Ovary (tissue), 9 donors: ENCODE measurements around the gene UNC93A. TPM values are rescaled to one million over a fixed set of nuclear protein-coding genes. Genes with fewer than 3 reads are reported as not detected.

Experiments
- DNase-seq, 5 donors: peaks; one replicate each; pipeline ENCODE4 v3.0.0-alpha.2; 2019 to 2020
- H3K27ac ChIP-seq, 2 donors: fragments of 200-600 bp; one replicate each; pipeline versions ENCODE4 v1.5.1 to v1.8.0; 2019 to 2022
- H3K27me3 ChIP-seq: fragments of 200-600 bp; one replicate; pipeline ENCODE4 v1.8.0; 2022
- H3K36me3 ChIP-seq: fragments of 200-600 bp; sonication (generic); one replicate; pipeline ENCODE4 v1.5.1; 2019
- H3K4me1 ChIP-seq: one replicate; pipeline ENCODE4 v1.8.1; 2013; ENCODE audit warnings: mild to moderate bottlenecking, moderate library complexity; ENCODE audit not compliant: insufficient read depth
- H3K4me3 ChIP-seq: fragments of 200-600 bp; sonication (generic); one replicate; pipeline ENCODE4 v1.5.1; 2017
- H3K9me3 ChIP-seq, 2 donors: fragments of 200-600 bp in 1 of 2; sonication (generic) in 1 of 2; one replicate each; pipeline versions ENCODE4 v1.5.1 to v1.8.1; 2013 to 2019; ENCODE audit warnings: mild to moderate bottlenecking in 1 of 2, moderate library complexity in 1 of 2
- CTCF ChIP-seq, 3 donors: fragments of 450-650 bp in 2 of 3; fragments of 200-600 bp in 1 of 3; IDR thresholded peaks; one replicate each; pipeline versions ENCODE4 v1.5.1 to v1.8.0; 2016 to 2022; ENCODE audit warnings: antibody characterized with exemption in 3 of 3, mild to moderate bottlenecking in 1 of 3
- EP300 ChIP-seq: sonication (generic); formaldehyde crosslinking; IDR thresholded peaks from one replicate; pipeline ENCODE4 v1.6.1; 2017; ENCODE audit warnings: antibody characterized with exemption
- POLR2A ChIP-seq: fragments of 450-650 bp; IDR thresholded peaks from one replicate; pipeline ENCODE4 v1.6.1; 2017; ENCODE audit warnings: antibody characterized with exemption, mild to moderate bottlenecking, moderate library complexity
- WGBS, 3 donors: extraction: QIAGEN DNeasy Blood & Tissue Kit in 1 of 3; methylation state at CpG; one replicate each; pipeline versions ENCODE4 v1.1.5 to v1.1.7; 2013 to 2017; 5-methylcytosine and 5-hydroxymethylcytosine counted together
- intact Hi-C, 4 donors: fragments of 100-400 bp; cut with DNase I; formaldehyde crosslinking; loops; one replicate each; pipeline versions ENCODE4 v1.11.0 to v1.15.1; 2022 to 2023
- polyA plus RNA-seq, 2 donors: library from polyadenylated mRNA; stranded (reverse); fragments of 200-250 nt in 1 of 2; fragments of 350-450 nt in 1 of 2; fragmentation: Illumina TruSeq in 1 of 2; extraction: RNeasy Lipid Tissue Mini Kit (QIAGEN cat#74804) in 1 of 2; gene quantifications; one replicate each; pipeline ENCODE4 v1.2.3, GENCODE V29; 2013 to 2014
- total RNA-seq, 7 donors: library from RNA; depleted of rRNA in 2 of 7; stranded (reverse); fragments of >200 nt in 2 of 7; fragmentation: NEBNext Ultra II Directional in 3 of 7; extraction: Animal tissue kit (Norgen Biotek cat#: 25700) in 3 of 7; gene quantifications; one replicate each; pipeline versions ENCODE4 v1.1.0 to v1.2.4, GENCODE V29; 2016 to 2023
- donor health status: DM: no; HTN: no; CAD: no; lungs with moderate emphysema.
- donor health status: DM: no; HTN: no; CAD: no.
- donor health status: Bipolar disorder and iron deficiency.
- donor health status: DM: yes; HTN: yes; CAD: no.
- donor health status: DM: no; HTN: no; CAD: no.
- donor health status: DM: yes; HTN: yes; CAD: no.

The UNC93A gene
- total and polyA plus RNA-seq, 9 donors = 0.41 to 0.92 (median 0.42) TPM; not detected in 6

GRCh38 chr6:167302796-167303195 is 11.7 kb downstream of the UNC93A start:
- no peak for DNase-seq
- WGBS, 3 donors = 77 to 90% (median 89%) methylated on average over 13 of the region's 13 CpGs

GRCh38 chr6:167303675-167304625 is 12.8 kb downstream of the UNC93A start:
- Histone ChIP-seq H3K4me3 (no peak overlapping the region), H3K4me1 (no peaks in the 10 kb centered on the region), H3K9me3 (no peaks in the 10 kb centered on the region), H3K36me3 (no peaks in the 10 kb centered on the region), H3K27ac (no peak overlapping the region), H3K27me3 (no peaks in the 10 kb centered on the region)
- WGBS, 3 donors = 84 to 88% (median 86%) methylated on average over 22 of the region's 22 CpGs
- no peak for TF ChIP-seq CTCF (IDR thresholded peaks at IDR 0.05)
- TF ChIP-seq POLR2A = no peak
- TF ChIP-seq EP300 = no peak
- intact Hi-C loops = no loop called here
- no peak for DNase-seq

More at GRCh38 chr6:167302796-167303195, 11.7 kb downstream of the UNC93A start:
- no peak for TF ChIP-seq EP300
- no peak for TF ChIP-seq POLR2A
- TF ChIP-seq CTCF (IDR thresholded peaks at IDR 0.05) = no peak
- intact Hi-C loops = no loop called here
- Histone ChIP-seq H3K4me3 (no peak overlapping the region), H3K9me3 (no peaks in the 10 kb centered on the region), H3K27me3 (no peaks in the 10 kb centered on the region), H3K36me3 (no peaks in the 10 kb centered on the region), H3K4me1 (no peaks in the 10 kb centered on the region), H3K27ac (no peak overlapping the region)

- Histone ChIP-seq H3K36me3 (no peaks in the 10 kb centered on the region), H3K9me3 (no peaks in the 10 kb centered on the region), H3K4me3 (no peak overlapping the region), H3K4me1 (no peaks in the 10 kb centered on the region), H3K27ac (no peak overlapping the region), H3K27me3 (no peaks in the 10 kb centered on the region)
- intact Hi-C loops = no loop called here
- DNase-seq = no peak
- no peak for TF ChIP-seq POLR2A
- TF ChIP-seq CTCF (IDR thresholded peaks at IDR 0.05) = no peak
- no peak for TF ChIP-seq EP300
- 76 to 94% (median 85%) methylated on average over 2 of the region's 2 CpGs for WGBS, 3 donors
Observed at GRCh38 chr6:167304912-167305311, 13.8 kb downstream of the UNC93A start.

- Histone ChIP-seq H3K9me3 (no peaks in the 10 kb centered on the region), H3K4me1 (no peaks in the 10 kb centered on the region), H3K27me3 (no peaks in the 10 kb centered on the region), H3K27ac (no peak overlapping the region), H3K36me3 (no peaks in the 10 kb centered on the region), H3K4me3 (no peak overlapping the region)
- TF ChIP-seq EP300 (no peak), POLR2A (no peak), CTCF (IDR thresholded peaks at IDR 0.05) (no peak)
- DNase-seq = no peak
- WGBS, 3 donors = 81 to 91% (median 88%) methylated on average over 18 of the region's 18 CpGs
- intact Hi-C loops = no loop called here
Observed at GRCh38 chr6:167305796-167306195, 14.7 kb downstream of the UNC93A start.
